GM19023 (cell line): ENCODE measurements around the gene PYGM.

ENCODE experiments used
- ATAC-seq: cut with Tn5 transposase; IDR thresholded peaks from one replicate; pipeline ENCODE4 v1.9.1; 2021; ENCODE audit warnings: mild to moderate bottlenecking, moderate library complexity; ENCODE audit not compliant: unreplicated experiment

Gene PYGM

DNA sequence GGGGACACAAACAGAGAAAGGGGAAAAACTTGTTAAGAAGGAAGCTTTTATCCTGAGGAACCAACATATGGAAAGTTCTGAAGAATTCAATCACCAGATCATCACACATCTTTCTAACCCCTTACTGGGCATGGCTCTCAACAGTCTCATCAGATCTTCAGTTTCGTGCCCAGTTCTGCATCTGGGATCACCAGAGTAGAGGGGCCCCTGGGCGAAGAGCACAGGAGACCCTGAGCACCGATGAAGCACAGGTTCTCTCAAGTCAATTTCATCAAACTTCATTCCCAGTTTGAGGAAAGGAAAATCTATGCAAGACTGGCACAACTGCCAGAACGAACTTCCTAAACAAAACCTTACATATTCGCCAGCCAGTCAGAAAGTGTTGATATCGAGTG lies 8.5 kb upstream of the PYGM start:
- ATAC-seq, result no peak

DNA sequence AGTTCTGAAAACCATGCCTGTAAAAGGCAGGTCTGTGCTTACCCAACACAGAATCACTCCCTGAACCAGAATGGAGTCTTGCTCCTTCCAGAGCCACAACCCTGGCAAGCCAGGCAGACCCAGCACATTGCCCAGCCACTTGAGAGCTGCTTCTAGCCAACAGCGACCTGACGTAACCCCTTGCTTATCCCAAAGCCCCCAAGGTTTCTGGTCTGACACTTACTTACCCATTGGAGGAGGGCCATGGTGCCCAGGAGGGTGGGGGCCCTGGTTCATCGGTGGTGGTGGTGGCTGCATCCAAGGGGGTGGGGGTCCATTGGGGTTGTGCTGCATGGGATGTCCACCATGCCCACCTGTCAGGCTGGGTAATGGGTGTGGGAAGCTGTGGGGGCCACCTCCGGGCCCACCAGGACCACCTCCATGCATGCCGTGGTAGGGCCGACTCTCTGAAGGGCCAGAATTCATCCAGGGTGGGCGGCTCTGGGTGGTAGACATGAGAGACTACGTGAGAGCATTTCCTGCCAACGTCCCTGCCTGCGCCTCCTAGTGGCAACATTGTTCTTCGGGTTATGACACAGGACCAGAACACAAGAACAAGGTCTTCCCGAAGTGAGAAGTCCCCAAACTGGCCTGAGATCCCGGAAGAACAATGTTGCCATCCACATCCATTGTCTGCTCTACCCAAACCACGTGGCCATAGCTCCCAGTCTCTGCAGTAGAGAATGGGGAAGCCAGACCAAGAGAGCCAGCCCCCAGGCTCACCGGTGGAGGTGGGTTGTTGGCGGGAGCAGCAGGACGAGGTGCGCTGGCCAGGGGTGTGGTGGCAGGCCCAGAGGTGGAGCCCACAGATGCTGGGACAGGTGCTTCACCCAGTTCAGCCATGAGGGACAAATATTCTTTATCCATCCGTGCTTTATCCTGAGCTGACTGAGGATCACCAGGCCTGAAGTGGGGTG lies 7.8 kb upstream of the PYGM start:
- ATAC-seq, result no peak

DNA sequence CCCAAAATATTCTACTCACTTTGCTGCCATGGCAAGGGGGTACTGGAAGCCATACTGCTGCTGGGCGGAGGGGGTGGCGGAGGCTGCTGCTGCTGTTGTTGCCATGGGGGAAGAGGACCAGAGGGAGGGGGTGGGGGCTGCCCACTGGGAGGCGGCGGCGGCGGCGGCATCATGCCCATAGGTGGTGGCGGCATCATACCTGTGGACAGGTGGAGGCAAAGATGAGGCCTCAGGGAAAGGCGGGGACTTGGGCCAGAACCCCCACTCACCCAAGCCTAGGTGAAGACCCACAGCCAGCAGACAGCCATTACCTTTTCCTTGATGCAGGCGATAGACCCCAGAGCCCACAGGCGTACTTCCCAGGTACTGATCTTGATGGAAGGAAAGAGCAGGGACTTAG lies 7.1 kb upstream of the PYGM start:
- ATAC-seq, result no peak

DNA sequence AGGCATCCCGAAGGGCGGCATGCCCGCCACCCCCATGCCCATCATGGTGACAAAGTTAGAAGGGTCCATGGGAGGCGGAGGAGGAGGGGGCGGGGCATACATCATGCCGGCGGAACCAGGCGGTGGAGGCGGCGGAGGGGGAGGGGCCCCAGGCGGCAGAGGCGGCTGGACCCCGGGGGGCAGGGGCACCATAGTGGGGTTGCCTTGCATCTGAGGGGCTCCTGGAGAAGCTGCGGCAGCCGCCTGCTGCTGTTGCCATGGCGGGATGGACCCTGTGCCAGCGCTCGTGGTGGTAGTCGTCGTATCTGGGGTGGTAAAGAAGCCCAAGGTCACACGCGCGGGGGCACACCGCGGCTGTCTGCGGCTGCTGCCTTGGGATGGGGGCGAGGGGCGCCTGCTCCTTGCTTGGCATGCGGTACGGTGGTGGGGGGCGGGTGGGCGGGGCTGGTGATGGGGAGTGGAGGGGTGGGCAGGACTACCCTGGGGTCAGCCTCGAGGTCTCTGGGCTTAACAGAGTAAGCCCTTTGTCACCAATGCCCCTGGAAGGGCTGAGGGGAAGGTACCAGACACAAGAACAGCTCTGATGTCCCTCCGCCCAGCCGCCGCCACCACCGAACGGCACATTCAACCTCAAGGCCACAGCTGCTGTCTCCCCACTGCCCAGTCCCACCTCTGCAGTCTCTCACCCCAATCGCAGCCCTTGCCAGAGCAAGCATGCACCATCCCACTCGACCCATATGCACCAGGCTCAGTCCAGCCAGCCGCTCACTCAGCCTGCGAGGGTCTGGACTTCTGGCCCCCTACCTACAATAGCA lies 6.3 kb upstream of the PYGM start:
- no peak for ATAC-seq

DNA sequence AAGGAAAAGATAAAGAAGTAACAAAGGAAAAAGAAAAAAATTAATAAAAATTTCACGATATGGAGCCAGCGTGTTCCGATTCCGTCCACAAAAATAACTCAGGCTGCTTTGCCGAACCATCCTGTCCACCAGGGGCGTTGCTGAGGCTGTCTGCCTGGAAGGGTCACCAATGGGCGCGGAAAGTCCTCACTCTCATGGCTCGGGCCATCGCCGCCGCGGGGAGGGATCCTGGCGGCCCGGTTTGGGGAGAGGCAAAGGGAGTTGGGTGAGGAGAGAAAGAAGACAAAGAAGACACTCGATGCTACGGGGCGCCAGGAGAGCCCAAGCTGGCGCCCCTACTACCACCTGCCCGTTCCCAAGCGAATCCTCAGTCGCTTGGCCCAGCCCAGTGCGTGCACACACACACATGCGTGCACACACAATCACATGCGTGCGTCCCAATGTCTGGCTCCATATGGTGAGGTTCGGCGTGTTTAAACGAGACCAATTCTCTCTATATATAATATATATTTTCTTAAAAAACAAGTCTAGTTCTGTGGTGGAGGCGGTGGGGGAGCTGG lies 5.6 kb upstream of the PYGM start:
- no peak for ATAC-seq

DNA sequence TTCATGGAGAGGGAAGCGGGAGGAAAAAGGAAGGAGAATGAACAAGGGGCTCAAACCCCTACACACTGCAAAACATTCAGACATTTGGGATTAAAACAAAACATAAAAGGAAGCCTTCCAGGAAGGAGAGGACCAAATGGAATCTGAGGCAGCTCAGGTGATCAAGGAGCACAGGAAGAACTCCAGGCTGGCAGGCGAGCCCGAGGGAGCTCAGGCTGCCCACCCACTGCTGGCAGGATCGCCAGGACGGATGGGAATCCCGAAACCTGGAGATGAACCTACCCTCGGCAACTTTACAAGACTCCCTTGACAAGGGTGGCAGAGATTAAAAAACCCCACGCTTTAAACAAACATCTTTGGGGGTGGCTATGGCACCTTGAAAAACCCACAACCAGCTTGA lies 5.0 kb upstream of the PYGM start:
- ATAC-seq, result no peak

DNA sequence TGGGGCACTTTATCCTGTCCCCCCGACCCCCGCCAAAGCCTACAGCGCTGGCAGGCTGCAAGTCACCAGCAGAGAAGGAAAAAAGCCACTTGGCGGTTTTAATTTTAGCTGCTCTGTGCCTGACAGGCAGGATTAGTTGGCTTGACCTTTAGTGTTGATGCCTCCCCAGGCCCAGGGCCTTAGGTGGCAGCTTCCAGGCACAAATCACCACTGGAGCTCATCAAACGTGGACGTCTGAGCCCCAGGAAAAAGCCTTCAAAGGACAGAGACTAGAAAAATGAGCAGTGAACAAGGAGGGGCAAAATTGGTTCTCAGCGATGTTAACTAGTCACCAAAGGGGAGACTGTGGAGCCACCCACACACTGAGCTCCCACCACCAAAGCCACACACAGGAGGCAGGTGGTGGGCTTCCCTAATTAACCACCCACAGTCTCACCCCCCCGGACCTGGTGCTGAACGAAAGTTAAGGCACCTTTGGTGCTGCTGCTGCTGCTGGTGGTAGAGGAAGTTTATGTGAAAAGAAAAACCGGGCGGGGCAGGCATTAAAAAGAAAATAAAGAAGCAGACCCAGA lies 4.4 kb upstream of the PYGM start:
- ATAC-seq, result no peak

DNA sequence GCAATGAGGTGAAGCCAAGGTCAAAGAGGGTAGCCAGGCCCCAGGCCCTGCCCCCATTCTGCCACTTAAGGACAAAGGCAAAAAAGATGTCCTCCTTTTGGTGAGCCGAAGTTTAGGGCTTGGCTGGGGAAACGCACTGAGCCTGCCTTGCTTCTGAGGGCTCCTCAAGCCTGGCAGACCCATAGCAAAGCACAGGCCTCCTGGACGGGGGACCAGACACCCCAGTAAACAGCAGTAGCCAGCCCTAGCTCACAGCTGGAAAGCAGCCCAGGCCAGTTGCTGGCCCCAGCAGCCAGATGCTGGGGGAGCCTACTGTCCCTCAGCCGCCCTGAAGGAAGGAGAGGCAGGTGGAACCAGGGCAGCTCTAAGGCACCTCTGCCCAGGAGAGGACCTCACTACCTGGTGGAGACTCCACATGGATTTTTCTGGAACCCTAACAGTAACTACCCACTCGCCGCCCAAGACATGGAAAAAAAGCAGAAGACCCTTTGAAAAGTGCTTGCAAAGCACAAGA lies 3.8 kb upstream of the PYGM start:
- no peak for ATAC-seq

DNA sequence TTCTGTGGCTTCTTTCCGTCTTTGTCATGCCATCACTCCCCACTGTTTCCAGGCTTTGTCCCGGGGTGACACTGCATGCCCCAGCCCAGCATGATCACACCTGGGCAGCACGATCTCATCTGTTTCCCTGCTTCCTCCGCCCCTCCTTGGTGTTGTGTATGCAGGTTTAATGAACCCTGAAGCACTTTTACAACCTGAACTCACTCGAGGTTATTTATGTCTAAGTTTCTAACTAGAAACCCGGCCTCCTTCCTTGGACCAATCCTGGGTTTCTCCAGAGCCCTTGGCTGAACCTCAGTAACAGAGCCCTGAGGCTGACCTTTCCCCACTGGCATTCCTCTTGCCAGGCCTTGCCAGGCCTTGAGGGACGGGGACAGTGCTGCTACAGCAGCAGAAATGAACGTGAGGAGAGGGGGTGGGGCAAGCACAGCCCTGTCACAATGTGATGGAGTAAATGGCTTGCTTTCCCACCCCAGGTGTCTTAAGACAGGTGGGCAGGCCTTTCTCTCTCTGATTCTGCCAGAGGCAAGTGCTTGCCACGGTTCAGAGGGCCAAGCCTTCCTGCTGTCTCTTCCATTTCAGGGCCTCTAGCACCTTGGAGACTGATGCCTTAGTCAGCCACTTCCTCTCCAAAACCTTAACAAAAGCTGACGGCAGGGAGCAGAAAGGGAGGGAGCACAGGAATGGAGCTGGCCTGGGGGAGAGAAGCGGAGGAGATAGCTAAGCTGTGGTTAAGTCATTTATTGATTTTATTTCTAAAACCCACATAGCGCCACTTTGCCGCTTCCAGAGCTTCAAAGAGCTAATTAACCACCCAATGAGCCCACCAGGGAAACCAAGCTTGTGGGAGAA lies 3.1 kb upstream of the PYGM start:
- ATAC-seq, result no peak

DNA sequence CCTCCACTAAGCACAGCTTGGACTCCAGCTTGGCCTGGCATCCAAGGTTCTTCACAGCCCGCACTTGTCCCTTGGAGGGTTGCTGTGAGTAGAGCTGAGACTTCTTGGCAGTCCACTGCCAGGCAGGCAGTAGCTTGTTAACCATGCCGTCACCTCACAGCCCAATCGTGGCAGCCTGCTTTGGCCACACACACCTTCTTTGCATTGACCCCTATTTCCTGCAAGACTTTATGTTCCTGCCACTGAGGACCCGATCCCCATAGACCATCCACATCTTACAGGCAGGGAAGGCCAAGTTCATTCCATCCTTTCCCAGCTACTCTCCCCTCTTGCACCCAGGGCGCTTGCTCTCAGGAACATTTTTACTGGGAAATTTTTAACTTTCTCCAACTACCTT lies 2.5 kb upstream of the PYGM start:
- ATAC-seq, result no peak

DNA sequence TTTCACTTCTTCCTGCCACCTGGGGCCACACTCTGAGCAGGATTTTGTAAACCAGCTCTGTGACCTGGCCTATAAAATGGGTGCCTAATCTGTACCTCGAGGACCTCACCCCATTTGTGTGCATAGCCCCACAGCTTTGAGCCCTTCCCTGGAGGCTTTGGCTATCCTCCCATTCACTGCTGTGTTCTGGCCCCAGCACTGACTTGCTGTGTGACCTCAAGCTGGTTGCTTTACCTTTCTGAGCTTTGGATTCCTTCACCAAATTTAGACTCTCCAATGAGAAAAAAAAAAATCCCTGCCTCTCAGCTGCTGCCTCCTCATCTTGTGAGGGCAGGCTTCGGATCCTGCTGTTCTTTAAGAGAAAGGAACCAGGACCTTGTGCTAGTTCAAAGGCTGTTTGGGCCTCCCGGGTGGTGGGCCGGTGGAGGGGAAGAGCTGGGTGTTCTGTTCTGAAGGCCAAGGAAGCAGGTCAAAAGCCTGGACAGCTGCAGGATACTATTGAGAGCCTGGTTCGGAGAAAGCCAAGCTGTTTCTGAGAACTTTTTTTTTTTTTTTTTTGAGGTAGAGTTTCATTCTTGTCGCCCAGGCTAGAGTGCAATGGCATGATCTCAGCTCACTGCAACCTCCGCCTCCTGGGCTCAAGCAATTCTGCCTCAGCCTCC lies 1.1 kb upstream of the PYGM start:
- ATAC-seq, result no peak

DNA sequence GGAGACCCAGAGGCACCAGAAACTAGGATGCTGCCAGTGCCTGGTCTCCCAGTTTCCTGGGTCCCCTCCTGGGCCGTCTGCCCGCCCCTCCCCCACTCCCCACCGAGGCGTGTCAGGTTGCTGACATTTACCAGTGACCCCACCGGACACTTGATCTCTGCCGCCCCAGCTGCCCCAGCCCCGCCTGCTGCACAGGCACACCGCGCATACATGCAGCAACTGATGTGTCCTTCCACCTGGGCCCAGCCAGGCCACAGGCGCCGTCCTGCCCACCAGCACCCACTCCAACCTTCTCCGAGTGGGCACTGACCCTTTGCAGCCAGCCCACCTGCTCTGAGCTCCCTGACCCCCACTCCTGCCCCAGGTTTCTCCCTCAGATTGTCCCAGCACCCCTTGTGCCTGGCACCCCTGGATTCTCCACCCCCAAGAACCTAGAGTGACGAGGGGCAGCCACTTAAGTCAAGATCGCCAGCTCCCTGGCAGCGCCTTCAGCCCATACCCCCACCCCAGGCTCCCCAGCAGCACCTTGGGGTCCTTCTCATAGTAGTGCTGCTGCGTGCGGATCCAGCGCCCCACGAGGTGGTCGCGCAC lies 548 bp downstream of the PYGM start:
- ATAC-seq, result no peak

DNA sequence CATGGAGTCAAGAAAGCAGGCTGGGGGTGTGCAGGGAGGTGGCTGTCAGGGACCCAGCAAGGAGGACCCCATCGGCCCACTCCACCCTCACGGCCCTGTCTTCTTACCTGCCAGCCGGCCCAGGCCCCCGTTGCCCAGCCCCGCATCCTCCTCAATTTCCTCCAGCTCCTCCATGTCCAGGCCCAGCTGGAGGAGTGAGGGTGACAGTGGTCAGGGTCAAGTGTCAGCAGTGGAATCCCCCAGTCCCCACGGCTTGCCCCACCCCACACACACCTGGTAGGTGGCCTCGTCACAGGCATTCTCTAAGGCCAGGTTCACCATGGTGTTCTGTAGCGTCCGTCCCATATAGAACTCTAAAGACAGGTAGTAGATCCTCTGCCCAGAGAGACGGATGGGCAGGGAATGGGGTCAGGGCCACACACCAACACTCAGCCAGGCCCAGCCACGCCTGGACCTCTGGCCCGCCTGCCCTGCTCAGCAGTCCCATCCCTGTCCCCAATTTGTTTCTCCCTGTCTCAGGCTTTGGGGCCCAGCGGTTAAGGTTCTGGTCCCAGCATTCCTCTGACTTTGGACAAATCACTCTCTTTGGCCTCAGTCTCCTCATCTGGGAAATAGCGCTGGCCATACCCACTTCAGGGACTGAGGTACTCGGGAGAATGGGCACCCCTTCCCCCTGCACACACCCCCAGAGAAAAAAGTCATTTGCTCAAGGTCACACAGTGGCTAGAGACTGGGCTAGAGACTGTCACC lies 1.3 kb downstream of the PYGM start:
- no peak for ATAC-seq

DNA sequence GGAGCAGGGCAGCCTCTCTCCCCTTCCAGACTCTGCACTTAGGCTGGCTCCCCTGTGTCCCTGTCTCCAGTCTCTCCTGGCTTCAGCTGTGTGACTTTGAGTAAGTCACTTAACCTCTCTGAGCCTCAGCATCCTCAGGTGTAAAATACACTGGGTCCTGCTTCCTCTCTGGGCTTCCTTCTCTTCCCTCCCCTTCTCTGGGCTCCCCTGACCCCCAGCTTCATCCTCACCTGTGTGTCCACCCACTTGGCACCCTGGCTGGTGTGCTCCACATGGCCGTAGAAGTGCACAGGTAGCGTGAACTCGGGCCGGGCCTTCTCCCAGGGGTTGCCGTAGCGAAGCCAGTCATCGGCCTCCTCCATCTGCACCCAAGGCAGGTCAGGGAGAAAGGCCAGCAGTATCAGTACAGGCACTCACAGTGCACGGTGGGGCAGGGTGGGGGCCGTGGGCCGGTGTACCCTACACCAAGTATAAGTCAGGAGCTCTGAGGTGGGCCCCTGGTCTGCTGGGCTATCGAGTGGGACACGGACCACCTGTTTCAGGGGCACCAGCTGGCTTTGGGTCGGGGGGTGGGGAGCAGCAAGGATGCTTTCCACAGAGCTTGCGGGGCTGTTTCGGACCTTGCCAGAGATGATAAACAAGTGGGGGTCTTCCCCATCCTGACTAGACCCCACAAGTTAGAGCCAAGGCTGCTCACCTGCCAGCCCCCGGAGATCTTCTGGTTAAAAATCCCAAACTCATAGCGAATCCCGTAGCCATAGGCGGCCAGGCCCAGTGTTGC lies 2.0 kb downstream of the PYGM start:
- ATAC-seq, result no peak

DNA sequence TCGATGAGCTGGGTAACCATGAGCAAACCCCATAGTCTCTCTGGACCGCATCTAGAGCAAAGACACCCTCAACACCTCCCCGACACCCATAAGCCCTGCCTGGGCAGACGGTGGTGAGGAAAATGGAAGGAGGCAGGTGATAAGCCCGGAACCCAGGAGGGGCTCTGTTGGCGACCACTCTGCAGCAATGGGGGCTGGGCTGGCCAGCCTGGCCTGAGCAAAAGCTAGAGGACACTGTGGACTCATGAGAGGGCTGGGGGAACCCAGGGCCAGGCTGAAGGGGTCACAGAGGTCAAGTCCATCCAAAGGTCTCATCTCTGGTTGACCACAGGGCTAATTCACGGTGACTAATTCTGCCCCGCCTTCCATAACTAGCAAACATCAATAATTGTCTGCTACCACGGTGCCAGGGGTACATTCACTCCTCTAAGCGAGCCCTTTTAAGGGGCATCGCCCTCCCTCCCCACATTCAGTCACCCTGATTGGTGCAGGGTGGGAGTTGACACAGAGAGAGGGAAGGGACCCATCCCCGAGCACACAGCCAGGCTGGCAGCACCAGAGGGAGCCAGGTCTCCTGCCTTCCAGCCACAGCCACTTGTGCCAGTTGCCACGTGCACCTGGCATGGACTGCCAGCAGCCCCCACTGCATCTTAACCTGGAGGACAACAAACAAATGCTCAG lies 4.0 kb downstream of the PYGM start:
- ATAC-seq, result no peak

DNA sequence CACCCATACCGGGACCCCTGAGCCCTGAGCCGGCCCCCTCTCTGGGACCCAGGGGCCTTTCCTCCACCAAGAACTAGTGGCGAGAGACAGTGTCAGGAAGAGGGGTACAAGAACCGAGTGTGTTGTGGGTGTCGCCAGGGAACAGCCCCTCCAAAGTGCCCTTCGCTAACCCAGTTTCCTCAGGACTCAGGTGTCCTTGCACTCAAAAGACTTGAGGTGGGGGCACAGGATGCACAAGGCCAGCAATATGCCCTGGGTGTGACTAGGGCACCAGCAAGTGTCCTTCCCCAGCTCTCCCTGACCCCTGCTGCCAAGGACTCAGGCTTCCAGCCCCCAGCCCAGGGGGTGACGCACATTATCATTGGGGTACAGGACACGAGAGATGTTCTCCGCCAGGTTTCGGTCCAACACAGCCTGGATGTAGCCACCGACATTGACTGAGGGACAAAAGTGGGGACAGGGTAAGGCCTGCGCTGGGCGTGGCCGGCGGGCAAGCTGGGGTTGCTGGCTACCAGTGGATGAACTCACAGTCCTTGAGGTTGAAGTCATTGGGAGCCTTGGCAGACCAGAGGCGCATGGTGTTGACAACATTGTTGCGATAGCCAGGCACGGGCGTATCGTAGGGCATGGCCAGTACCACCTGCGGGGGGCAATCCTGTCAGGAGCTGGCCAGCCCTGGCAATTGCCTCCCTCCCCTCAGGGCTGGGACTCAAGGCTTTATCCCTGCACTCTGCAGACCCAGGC lies 4.7 kb downstream of the PYGM start:
- no peak for ATAC-seq
